AG09309 (cell line): ENCODE results near the gene ZNF285.
"Not testable (repeated sequence)": the region's sequence is repeated elsewhere in the genome, so short reads cannot be mapped to it uniquely, and the experiment has no call there.

Source experiments
- DNase-seq: peaks from one replicate; pipeline ENCODE4 v3.0.0-alpha.2; 2010; ENCODE audit warnings: low read depth
- H3K4me3 ChIP-seq: 2 replicates; pipeline ENCODE4 v1.5.1; 2011; ENCODE audit warnings: mild to moderate bottlenecking, low read depth, low read length, moderate library complexity; ENCODE audit not compliant: control insufficient read depth
- CTCF ChIP-seq: IDR thresholded peaks from 2 replicates; pipeline ENCODE4 v1.5.1; 2011; ENCODE audit warnings: mild to moderate bottlenecking, low read depth, low read length, inconsistent platforms; ENCODE audit not compliant: insufficient read depth, control insufficient read depth; ENCODE audit errors: missing control alignments

Gene ZNF285

GRCh38 chr19:44401139-44402115 lies at the start of gene ZNF285:
Gene ZNF285 (minus strand): TSS chr19:44401608. CDS start chr19:44397213, 4,395 bp downstream.
- H3K4me3 ChIP-seq: peak within 1 kb of the TSS; percentile 80
- TF ChIP-seq CTCF: no peak
- DNase-seq: peak; percentile 80

DNA sequence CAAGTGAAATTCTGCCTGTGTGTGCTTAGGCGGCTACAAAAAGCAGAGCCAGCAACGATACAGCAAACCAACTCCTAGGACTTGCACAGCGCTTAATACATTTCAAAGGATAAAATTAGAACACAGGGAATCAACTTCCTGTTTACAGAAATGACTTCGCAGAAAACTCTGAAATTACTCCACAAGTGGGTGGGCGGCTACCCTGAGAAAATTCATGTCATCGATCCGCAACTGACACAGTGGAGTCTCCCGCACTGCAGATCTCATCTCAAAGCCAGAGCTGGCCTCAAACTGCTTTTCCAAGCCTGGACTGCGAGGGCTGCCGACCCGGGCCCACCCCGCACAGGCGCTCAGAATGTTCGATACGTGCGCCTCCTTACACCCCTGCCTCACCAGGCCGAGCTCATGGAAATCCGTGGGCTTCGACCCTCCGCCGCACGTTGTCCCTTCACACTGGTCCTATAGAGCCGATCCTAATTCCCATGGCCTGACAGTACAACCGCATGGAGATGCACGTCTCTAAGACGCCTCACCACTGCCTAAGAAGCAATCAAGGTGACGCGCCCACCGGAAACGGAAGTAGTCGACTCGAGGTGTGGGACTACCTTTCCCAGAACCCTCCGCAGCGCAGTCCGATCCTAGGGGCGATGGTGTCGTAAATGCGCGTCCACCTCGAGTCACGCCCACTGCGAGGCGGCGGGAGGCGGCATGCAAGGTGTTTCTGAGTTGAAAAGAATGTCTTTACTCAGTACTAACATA lies 46.7 kb upstream of the ZNF285 start, which contains the start of gene ZNF229:
ZNF229 (minus strand) TSS at position 557 of the 759 bp plus-strand sequence. CDS start 5,625 bp downstream, outside the sequence.
- TF ChIP-seq CTCF: no peak
- H3K4me3 ChIP-seq: peak within 1 kb of the TSS; percentile 92
- peak; percentile 81 for DNase-seq

- TF ChIP-seq CTCF: no peak
- no peak for DNase-seq
- no peak overlapping the region for H3K4me3 ChIP-seq
Measured at GRCh38 chr19:44438441-44438840, 37.0 kb upstream of the ZNF285 start.

- no peak overlapping the region for H3K4me3 ChIP-seq
- DNase-seq: no peak
- no peak for TF ChIP-seq CTCF
Measured at GRCh38 chr19:44435441-44435840, 34.0 kb upstream of the ZNF285 start.

DNA sequence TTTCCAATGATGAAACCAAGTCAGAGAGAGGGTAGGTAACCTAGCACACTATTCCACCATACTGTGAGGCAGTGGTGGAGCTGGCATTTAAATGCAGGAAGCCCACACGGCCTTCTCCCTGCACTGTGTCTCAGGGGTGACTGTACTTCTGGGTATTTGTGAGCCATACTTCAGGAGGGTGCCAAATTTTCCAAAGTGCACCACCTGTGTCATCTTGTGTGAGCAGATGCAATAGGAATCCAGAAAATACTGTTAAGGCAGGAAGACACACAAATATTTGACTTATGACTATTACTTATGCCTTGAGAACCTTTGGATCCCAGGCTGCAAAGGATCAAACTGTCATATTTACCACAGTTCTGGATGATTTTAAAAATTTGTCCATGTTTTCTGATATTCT lies 29.5 kb upstream of the ZNF285 start:
- DNase-seq: no peak

DNA sequence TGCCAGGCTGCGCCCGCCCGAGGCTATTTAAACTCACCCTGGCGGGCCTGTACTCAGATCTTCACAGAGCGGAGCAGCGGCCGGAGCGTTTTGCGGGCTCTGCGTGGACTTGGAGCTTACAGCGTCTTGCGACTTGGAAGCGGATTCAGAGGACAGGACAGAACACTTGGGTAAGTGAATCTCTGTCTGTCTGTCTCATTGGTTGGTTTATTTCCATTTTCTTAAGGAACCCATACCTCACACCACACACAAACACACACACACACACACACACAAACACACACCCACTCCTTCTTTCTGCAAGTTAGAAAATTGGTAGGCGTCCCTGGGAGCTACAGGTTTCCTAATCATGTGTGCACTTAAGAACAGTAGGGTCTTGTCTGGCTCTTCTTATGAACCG lies 14.1 kb upstream of the ZNF285 start:
- not testable (repeated sequence) for H3K4me3 ChIP-seq, DNase-seq

More for the DNA sequence above, 29.5 kb upstream of the ZNF285 start:
- H3K4me3 ChIP-seq: no peak overlapping the region
- TF ChIP-seq CTCF: no peak

DNA sequence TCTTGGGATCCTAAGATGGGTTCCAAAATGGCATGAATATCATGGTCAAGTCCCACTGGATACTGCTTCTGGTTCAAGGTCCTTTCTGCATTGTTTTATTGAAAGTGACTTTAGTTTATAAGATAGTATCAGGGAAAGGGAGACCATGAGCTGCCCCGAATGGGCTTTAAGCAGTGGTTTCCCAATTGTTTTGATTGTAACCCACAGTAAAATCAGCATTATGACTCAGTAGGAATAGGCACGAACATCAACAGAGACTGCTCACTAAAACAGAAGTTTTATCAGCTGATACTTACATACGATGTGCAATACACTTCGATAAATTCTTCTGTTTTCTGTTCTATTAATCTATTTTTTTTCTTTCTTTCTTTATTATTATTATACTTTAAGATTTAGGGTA lies 12.1 kb downstream of the ZNF285 start:
- H3K4me3 ChIP-seq: not testable (repeated sequence)

More for the DNA sequence above, 12.1 kb downstream of the ZNF285 start:
- DNase-seq: peak; percentile 5
